Gastroesophageal sphincter (tissue), 4 donors: ENCODE results near the gene CYSLTR2. TPM values are rescaled to one million over a fixed set of nuclear protein-coding genes. Genes with fewer than 3 reads are reported as not detected.

Experiments
- ATAC-seq: fragments of 150-250 bp; one replicate; pipeline ENCODE4 v1.9.1; 2016; ENCODE audit warnings: mild to moderate bottlenecking, moderate library complexity
- H3K27ac ChIP-seq, 4 donors: fragments of 200-600 bp; sonication (generic) in 3 of 4; 1 replicate in 3 of 4; 2 replicates in 1 of 4; pipeline ENCODE4 v1.5.1; 2016 to 2019
- H3K27me3 ChIP-seq: fragments of 200-600 bp; sonication (generic); one replicate; pipeline ENCODE4 v1.5.1; 2019
- H3K36me3 ChIP-seq, 2 donors: fragments of 200-600 bp; sonication (generic); one replicate each; pipeline ENCODE4 v1.5.1; 2019; ENCODE audit warnings: control low read depth in 1 of 2
- H3K4me1 ChIP-seq, 3 donors: fragments of 200-600 bp; sonication (generic); 1 replicate in 2 of 3; 2 replicates in 1 of 3; pipeline ENCODE4 v1.5.1; 2016 to 2019; ENCODE audit warnings: control low read depth in 2 of 3
- H3K4me3 ChIP-seq, 2 donors: fragments of 200-600 bp; sonication (generic); one replicate each; pipeline ENCODE4 v1.5.1; 2019; ENCODE audit warnings: mild to moderate bottlenecking in 1 of 2, moderate library complexity in 1 of 2
- H3K9me3 ChIP-seq, 3 donors: fragments of 200-600 bp; sonication (generic); one replicate each; pipeline ENCODE4 v1.5.1; 2017 to 2019; ENCODE audit warnings: control low read depth in 2 of 3
- CTCF ChIP-seq, 4 experiments: fragments of 200-600 bp in 2 of 4; fragments of 450-650 bp in 2 of 4; sonication (generic) in 1 of 4; IDR thresholded peaks; one replicate each; pipeline ENCODE4 v1.5.1; 2017 to 2019; ENCODE audit warnings: antibody characterized with exemption in 4 of 4, mild to moderate bottlenecking in 2 of 4, moderate library complexity in 2 of 4
- EP300 ChIP-seq: sonication (generic); formaldehyde crosslinking; IDR thresholded peaks from one replicate; pipeline ENCODE4 v1.6.1; 2017; ENCODE audit warnings: antibody characterized with exemption, mild to moderate bottlenecking
- POLR2A ChIP-seq, 2 donors: fragments of 450-650 bp; IDR thresholded peaks; one replicate each; pipeline ENCODE4 v1.6.1; 2017; ENCODE audit warnings: antibody characterized with exemption in 2 of 2, mild to moderate bottlenecking in 2 of 2, moderate library complexity in 1 of 2
- POLR2AphosphoS5 ChIP-seq: sonication (generic); formaldehyde crosslinking; IDR thresholded peaks from one replicate; pipeline ENCODE4 v1.6.1; 2017; ENCODE audit warnings: antibody characterized with exemption
- WGBS, 2 donors: methylation state at CpG; one replicate each; pipeline ENCODE4 v1.1.5; 2018; ENCODE audit warnings: low coverage in 1 of 2; 5-methylcytosine and 5-hydroxymethylcytosine counted together
- total RNA-seq, 4 donors: library from RNA; depleted of rRNA; stranded (reverse); fragments of >200 nt; gene quantifications; one replicate each; pipeline ENCODE4 v1.1.0, GENCODE V29; 2016

The CYSLTR2 gene
- total RNA-seq, 4 donors from 2014 or later, result 0.16 to 2.2 (median 0.30) TPM

GRCh38 chr13:48707405-48707804, 53.7 kb downstream of the CYSLTR2 start:
- H3K36me3 ChIP-seq, result no peaks in the 10 kb centered on the region
- TF ChIP-seq CTCF (IDR thresholded peaks at IDR 0.05), result no peak
- no peak for TF ChIP-seq POLR2A (IDR thresholded peaks at IDR 0.05)
- no peaks in the 10 kb centered on the region for H3K27me3 ChIP-seq
- no peak overlapping the region for H3K27ac ChIP-seq
- no peak for ATAC-seq
- H3K4me3 ChIP-seq, result no peak overlapping the region
- H3K4me1 ChIP-seq, result no peaks in the 10 kb centered on the region
- H3K9me3 ChIP-seq, result peaks cover 0 to 5% (median 0%) of the 10 kb centered on the region in 3 donors
- WGBS, 2 donors, result 88 to 93% methylated on average over 2 of the region's 5 CpGs

GRCh38 chr13:48708764-48709163, 55.0 kb downstream of the CYSLTR2 start:
- Histone ChIP-seq H3K36me3 (no peaks in the 10 kb centered on the region), H3K9me3 (peaks cover 0 to 5% (median 0%) of the 10 kb centered on the region in 3 donors), H3K4me1 (no peaks in the 10 kb centered on the region), H3K4me3 (no peak overlapping the region), H3K27me3 (no peaks in the 10 kb centered on the region), H3K27ac (no peak overlapping the region)
- WGBS, 2 donors, result 100% methylated on average over 1 of the region's 1 CpG; no CpG with 5 or more reads in 1 of the 2 donors
- no peak for ATAC-seq
- no peak for TF ChIP-seq EP300
- TF ChIP-seq POLR2A (IDR thresholded peaks at IDR 0.05), result no peak
- no peak for TF ChIP-seq POLR2AphosphoS5
- no peak for TF ChIP-seq CTCF (IDR thresholded peaks at IDR 0.05)

GRCh38 chr13:48709213-48709612, 55.5 kb downstream of the CYSLTR2 start:
- no peak for TF ChIP-seq POLR2AphosphoS5
- TF ChIP-seq EP300, result no peak
- WGBS, 2 donors, result 70 to 94% methylated on average over 2 of the region's 2 CpGs
- Histone ChIP-seq H3K27ac (no peak overlapping the region), H3K4me3 (no peak overlapping the region), H3K27me3 (no peaks in the 10 kb centered on the region), H3K36me3 (no peaks in the 10 kb centered on the region), H3K4me1 (no peaks in the 10 kb centered on the region), H3K9me3 (peaks cover 0 to 5% (median 0%) of the 10 kb centered on the region in 3 donors)
- ATAC-seq, result no peak

- Histone ChIP-seq H3K9me3 (peaks cover 0 to 5% (median 0%) of the 10 kb centered on the region in 3 donors), H3K27me3 (no peaks in the 10 kb centered on the region), H3K36me3 (no peaks in the 10 kb centered on the region), H3K4me1 (no peaks in the 10 kb centered on the region), H3K4me3 (no peak overlapping the region), H3K27ac (no peak overlapping the region)
- TF ChIP-seq POLR2AphosphoS5, result no peak
- no peak for TF ChIP-seq EP300
- no peak for TF ChIP-seq CTCF (IDR thresholded peaks at IDR 0.05)
- no peak for TF ChIP-seq POLR2A (IDR thresholded peaks at IDR 0.05)
- ATAC-seq, result no peak
- WGBS, 2 donors, result 85 to 100% methylated on average over 1 of the region's 1 CpG
These were observed 56.4 kb downstream of the CYSLTR2 start for GRCh38 chr13:48710160-48710559.

- Histone ChIP-seq H3K27ac (no peak overlapping the region), H3K4me3 (no peak overlapping the region), H3K4me1 (no peaks in the 10 kb centered on the region), H3K27me3 (no peaks in the 10 kb centered on the region), H3K36me3 (no peaks in the 10 kb centered on the region), H3K9me3 (peaks cover 0 to 10% (median 0%) of the 10 kb centered on the region in 3 donors)
- ATAC-seq, result no peak
- TF ChIP-seq POLR2AphosphoS5 (no peak), POLR2A (IDR thresholded peaks at IDR 0.05) (no peak), CTCF (IDR thresholded peaks at IDR 0.05) (no peak), EP300 (no peak)
These were observed 58.4 kb downstream of the CYSLTR2 start for GRCh38 chr13:48712141-48712540.
